Spleen (tissue), 11 donors: ENCODE results near the gene PKD1L1. TPM values are rescaled to one million over a fixed set of nuclear protein-coding genes. Genes with fewer than 3 reads are reported as not detected.

Source experiments
- DNase-seq: peaks from one replicate; pipeline ENCODE4 v3.0.0-alpha.2; 2020
- H3K27ac ChIP-seq, 8 donors: fragments of 200-600 bp; sonication (generic) in 7 of 8; 1 replicate in 4 of 8; 2 replicates in 4 of 8; pipeline versions ENCODE4 v1.5.0 to v1.8.0; 2016 to 2021; ENCODE audit warnings: inconsistent platforms in 4 of 8, mild to moderate bottlenecking in 4 of 8, moderate library complexity in 1 of 8
- H3K27me3 ChIP-seq, 7 donors: fragments of 200-600 bp; sonication (generic) in 6 of 7; replicated peaks in 1 of 7; 1 replicate in 4 of 7; 2 replicates in 3 of 7; pipeline versions ENCODE4 v1.5.0 to v1.8.0; 2016 to 2021; ENCODE audit warnings: inconsistent platforms in 3 of 7, mild to moderate bottlenecking in 1 of 7
- H3K36me3 ChIP-seq, 6 donors: fragments of 200-600 bp; sonication (generic) in 5 of 6; 1 replicate in 4 of 6; 2 replicates in 2 of 6; pipeline versions ENCODE4 v1.5.0 to v1.8.0; 2016 to 2021; ENCODE audit warnings: inconsistent platforms in 2 of 6
- H3K4me1 ChIP-seq, 6 donors: fragments of 200-600 bp; sonication (generic) in 5 of 6; 1 replicate in 3 of 6; 2 replicates in 3 of 6; pipeline versions ENCODE4 v1.5.0 to v1.8.0; 2016 to 2021; ENCODE audit warnings: inconsistent platforms in 3 of 6
- H3K4me3 ChIP-seq, 8 donors: fragments of 200-600 bp; sonication (generic) in 7 of 8; 1 replicate in 4 of 8; 2 replicates in 4 of 8; pipeline versions ENCODE4 v1.5.0 to v1.8.0; 2016 to 2021; ENCODE audit warnings: inconsistent platforms in 4 of 8, mild to moderate bottlenecking in 4 of 8, moderate library complexity in 2 of 8
- H3K9me3 ChIP-seq, 8 donors: fragments of 200-600 bp; sonication (generic) in 7 of 8; 1 replicate in 4 of 8; 2 replicates in 4 of 8; pipeline versions ENCODE4 v1.5.0 to v1.8.0; 2016 to 2021; ENCODE audit warnings: inconsistent platforms in 4 of 8
- POLR2A ChIP-seq, 3 donors: fragments of 450-650 bp; IDR thresholded peaks; one replicate each; pipeline ENCODE4 v1.5.1; 2017; ENCODE audit warnings: antibody characterized with exemption in 3 of 3, mild to moderate bottlenecking in 1 of 3
- POLR2AphosphoS5 ChIP-seq, 3 donors: sonication (generic); formaldehyde crosslinking; IDR thresholded peaks; one replicate each; pipeline ENCODE4 v1.5.1; 2017; ENCODE audit warnings: antibody characterized with exemption in 3 of 3
- WGBS, 5 donors: extraction: QIAGEN DNeasy Blood & Tissue Kit in 3 of 5; methylation state at CpG; one replicate each; pipeline versions ENCODE4 v1.1.5 to v1.1.7; 2013 to 2018; 5-methylcytosine and 5-hydroxymethylcytosine counted together
- intact Hi-C: fragments of 100-400 bp; cut with DNase I; formaldehyde crosslinking; loops from one replicate; pipeline ENCODE4 v1.15.0; 2023; ENCODE audit warnings: low total_unique reads
- polyA plus RNA-seq, 3 donors: library from polyadenylated mRNA; stranded (reverse); fragments of 200-250 nt; gene quantifications; one replicate each; pipeline ENCODE4 v1.2.1, GENCODE V29; 2013
- total RNA-seq, 7 donors: library from RNA; depleted of rRNA in 3 of 7; stranded (reverse); fragments of >200 nt in 3 of 7; fragmentation: NEBNext Ultra II Directional in 4 of 7; extraction: Animal tissue kit (Norgen Biotek cat#: 25700) in 4 of 7; gene quantifications; one replicate each; pipeline versions ENCODE4 v1.1.0 to v1.2.1, GENCODE V29; 2016 to 2021
- TF ChIP-seq, protein P1 (sequence below), 11 experiments: fragments of 200-600 bp in 7 of 11; fragments of 450-650 bp in 4 of 11; sonication (generic) in 4 of 11; IDR thresholded peaks in 8 of 11; conservative IDR thresholded peaks in 3 of 11; 1 replicate in 7 of 11; 2 replicates in 4 of 11; pipeline versions ENCODE4 v1.4.0 to v1.8.0; 2016 to 2021; ENCODE audit warnings: antibody characterized with exemption in 11 of 11, inconsistent platforms in 4 of 11, mild to moderate bottlenecking in 1 of 11
- donor health status: healthy with polysubstance abuse.
- donor health status: DM: no; HTN: no; CAD: no; lungs with moderate emphysema.
- donor health status: DM: no; HTN: no; CAD: no.
- donor health status: Bipolar disorder and iron deficiency.
- donor health status: healthy.
- donor health status: DM: no; HTN: no; CAD: no.
- donor health status: DM: yes; HTN: yes; CAD: no.

Gene PKD1L1
- total and polyA plus RNA-seq, 10 donors = 0.28 to 1.3 (median 0.49) TPM

DNA sequence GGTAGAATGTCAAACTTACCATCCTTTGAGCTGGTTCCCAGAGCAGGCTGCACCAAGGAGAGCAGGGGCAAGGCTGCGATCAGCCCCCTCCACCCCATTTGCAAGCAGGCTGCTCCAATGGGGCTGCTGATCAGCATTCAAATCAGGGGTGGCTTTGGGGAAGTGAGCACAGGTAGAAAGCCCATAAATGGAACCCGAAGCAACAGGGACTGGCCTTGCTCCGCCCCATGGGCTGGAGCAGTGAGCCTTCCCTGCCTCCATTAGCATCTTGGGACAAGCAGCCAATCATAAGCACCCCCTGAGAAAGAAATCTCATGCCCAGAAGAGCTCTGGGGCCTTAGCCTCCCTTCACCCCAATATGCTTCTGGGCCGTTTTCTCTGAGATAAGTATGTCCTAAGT lies 4.0 kb upstream of the PKD1L1 start:
- no peaks in the 10 kb centered on the region for H3K9me3 ChIP-seq
- TF ChIP-seq, protein P1, sequence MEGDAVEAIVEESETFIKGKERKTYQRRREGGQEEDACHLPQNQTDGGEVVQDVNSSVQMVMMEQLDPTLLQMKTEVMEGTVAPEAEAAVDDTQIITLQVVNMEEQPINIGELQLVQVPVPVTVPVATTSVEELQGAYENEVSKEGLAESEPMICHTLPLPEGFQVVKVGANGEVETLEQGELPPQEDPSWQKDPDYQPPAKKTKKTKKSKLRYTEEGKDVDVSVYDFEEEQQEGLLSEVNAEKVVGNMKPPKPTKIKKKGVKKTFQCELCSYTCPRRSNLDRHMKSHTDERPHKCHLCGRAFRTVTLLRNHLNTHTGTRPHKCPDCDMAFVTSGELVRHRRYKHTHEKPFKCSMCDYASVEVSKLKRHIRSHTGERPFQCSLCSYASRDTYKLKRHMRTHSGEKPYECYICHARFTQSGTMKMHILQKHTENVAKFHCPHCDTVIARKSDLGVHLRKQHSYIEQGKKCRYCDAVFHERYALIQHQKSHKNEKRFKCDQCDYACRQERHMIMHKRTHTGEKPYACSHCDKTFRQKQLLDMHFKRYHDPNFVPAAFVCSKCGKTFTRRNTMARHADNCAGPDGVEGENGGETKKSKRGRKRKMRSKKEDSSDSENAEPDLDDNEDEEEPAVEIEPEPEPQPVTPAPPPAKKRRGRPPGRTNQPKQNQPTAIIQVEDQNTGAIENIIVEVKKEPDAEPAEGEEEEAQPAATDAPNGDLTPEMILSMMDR (IDR thresholded peaks at IDR 0.05 in 8 of 11, conservative IDR thresholded peaks at IDR 0.05 in 3 of 11) = no peak
- TF ChIP-seq POLR2A (IDR thresholded peaks at IDR 0.05) (no peak), POLR2AphosphoS5 (IDR thresholded peaks at IDR 0.05) (no peak)
- no peak overlapping the region for H3K4me3 ChIP-seq
- no peak for DNase-seq
- no peak overlapping the region for H3K27ac ChIP-seq
- no peaks in the 10 kb centered on the region for H3K27me3 ChIP-seq
- intact Hi-C loops = no loop called here
- peaks cover 0 to 38% (median 22%) of the 10 kb centered on the region in 6 donors for H3K36me3 ChIP-seq
- peaks cover 0 to 8% (median 2%) of the 10 kb centered on the region in 6 donors for H3K4me1 ChIP-seq
- WGBS, 5 donors = 89 to 95% (median 95%) methylated on average over 4 of the region's 4 CpGs

DNA sequence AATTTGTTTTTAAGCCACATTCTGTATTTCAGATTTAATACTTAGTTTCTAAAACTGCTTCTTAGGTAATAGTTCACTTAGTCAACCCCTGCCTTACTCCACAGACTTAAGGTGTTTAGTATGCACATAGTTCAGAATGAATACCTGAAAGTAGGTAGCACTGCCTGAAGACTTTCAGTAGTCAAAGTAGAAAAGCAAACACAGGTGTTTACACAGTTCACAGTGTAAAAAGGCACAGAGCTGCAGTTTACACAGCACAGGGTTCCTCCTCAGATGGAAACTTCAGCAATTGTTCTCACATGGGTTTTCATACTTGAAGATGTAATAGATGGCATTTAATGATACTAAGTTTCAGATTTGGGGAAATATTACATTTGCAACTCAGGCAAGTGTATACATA lies 3.1 kb upstream of the PKD1L1 start:
- peaks cover 0 to 8% (median 2%) of the 10 kb centered on the region in 6 donors for H3K4me1 ChIP-seq
- intact Hi-C loops = no loop called here
- H3K27ac ChIP-seq = no peak overlapping the region
- no peak overlapping the region for H3K4me3 ChIP-seq
- TF ChIP-seq, protein P1 (IDR thresholded peaks at IDR 0.05 in 8 of 11, conservative IDR thresholded peaks at IDR 0.05 in 3 of 11) = no peak
- TF ChIP-seq POLR2A (IDR thresholded peaks at IDR 0.05) = no peak
- TF ChIP-seq POLR2AphosphoS5 (IDR thresholded peaks at IDR 0.05) = no peak
- DNase-seq = no peak
- peaks cover 0 to 29% (median 21%) of the 10 kb centered on the region in 6 donors for H3K36me3 ChIP-seq
- no peaks in the 10 kb centered on the region for H3K9me3 ChIP-seq
- no peaks in the 10 kb centered on the region for H3K27me3 ChIP-seq

DNA sequence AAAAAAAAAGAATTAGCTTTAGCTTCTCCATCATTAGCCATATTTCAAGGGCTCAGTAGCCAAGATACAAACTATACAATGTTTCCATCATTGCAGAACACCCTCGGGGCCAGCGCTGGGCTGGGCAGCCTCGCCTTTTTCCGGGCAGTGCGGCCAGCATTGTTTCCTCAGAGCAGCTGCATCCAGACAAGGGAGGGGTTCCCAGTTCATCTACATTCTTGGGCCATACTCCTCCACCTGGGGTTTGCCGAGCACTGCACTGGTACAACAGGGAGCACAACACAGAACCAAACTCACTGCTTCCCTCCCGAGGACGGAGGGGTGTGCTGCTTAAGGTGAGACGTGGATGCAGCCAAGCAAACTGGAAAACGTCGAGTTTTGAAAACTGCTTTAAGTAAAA lies 2.4 kb upstream of the PKD1L1 start:
- DNase-seq = no peak
- Histone ChIP-seq H3K27ac (no peak overlapping the region), H3K9me3 (no peaks in the 10 kb centered on the region), H3K4me3 (no peak overlapping the region), H3K4me1 (peaks cover 0 to 9% (median 3%) of the 10 kb centered on the region in 6 donors), H3K36me3 (peaks cover 0 to 22% (median 15%) of the 10 kb centered on the region in 6 donors), H3K27me3 (no peaks in the 10 kb centered on the region)
- intact Hi-C loops = no loop called here
- TF ChIP-seq POLR2A (IDR thresholded peaks at IDR 0.05) (no peak), POLR2AphosphoS5 (IDR thresholded peaks at IDR 0.05) (peak in 1 of 3 donors; percentile 63)
- 66 to 77% (median 72%) methylated on average over 11 of the region's 11 CpGs for WGBS, 5 donors

DNA sequence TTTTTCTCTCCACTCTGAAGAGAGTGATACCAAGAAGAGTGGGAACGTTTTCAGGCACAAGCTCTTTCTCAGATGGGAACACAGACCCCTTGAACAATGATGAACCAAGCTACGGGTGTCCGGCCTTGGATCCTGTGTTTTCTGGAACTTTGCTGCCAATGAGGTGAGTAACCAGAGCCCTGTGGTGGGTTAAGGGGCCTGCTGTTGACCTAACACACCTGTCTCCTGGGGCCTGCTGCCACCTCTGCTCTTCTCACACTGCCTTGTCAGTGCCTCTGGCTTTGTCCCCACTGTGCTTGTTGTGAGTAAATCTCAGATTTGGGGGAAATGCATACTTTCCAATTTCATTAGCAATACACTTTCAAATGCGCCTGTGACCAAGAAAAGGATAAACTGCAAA lies 1.4 kb upstream of the PKD1L1 start:
- Histone ChIP-seq H3K36me3 (peaks cover 0 to 12% (median 8%) of the 10 kb centered on the region in 6 donors), H3K27me3 (no peaks in the 10 kb centered on the region), H3K4me3 (no peak overlapping the region), H3K27ac (no peak overlapping the region), H3K9me3 (no peaks in the 10 kb centered on the region), H3K4me1 (peaks cover 0 to 20% (median 9%) of the 10 kb centered on the region in 6 donors)
- TF ChIP-seq POLR2AphosphoS5 (IDR thresholded peaks at IDR 0.05) (no peak), POLR2A (IDR thresholded peaks at IDR 0.05) (no peak)
- TF ChIP-seq, protein P1 (IDR thresholded peaks at IDR 0.05 in 8 of 11, conservative IDR thresholded peaks at IDR 0.05 in 3 of 11) = no peak
- 87 to 93% (median 90%) methylated on average over 4 of the region's 4 CpGs for WGBS, 5 donors
- intact Hi-C loops = loop anchor here (5.0 kb wide), 1 partner anchor 163 kb away; no protein-coding TSS in a partner anchor
- no peak for DNase-seq
